ENCODE results near the gene MTCH1. TPM values are rescaled to one million over a fixed set of nuclear protein-coding genes. Genes with fewer than 3 reads are reported as not detected.
A peak's percentile ranks its signal among the peaks of the same experiment; 100 is the strongest.

MTCH1 gene
- total RNA-seq, 4 donors from 2014 or later: 127 to 186 (median 158) TPM

- Histone ChIP-seq H3K27ac (no peak overlapping the region), H3K4me1 (peaks cover 0 to 14% (median 4%) of the 10 kb centered on the region in 4 donors), H3K9me3 (no peaks in the 10 kb centered on the region), H3K4me3 (no peak overlapping the region), H3K27me3 (no peaks in the 10 kb centered on the region), H3K36me3 (peaks cover 0 to 66% (median 0%) of the 10 kb centered on the region in 3 donors)
- peak in 1 of 3 donors; percentile 55 for DNase-seq
- TF ChIP-seq POLR2A (IDR thresholded peaks at IDR 0.05) (no peak), CTCF (IDR thresholded peaks at IDR 0.05) (no peak)
Measured at GRCh38 chr6:36968266-36968977, 17.6 kb downstream of the MTCH1 start.

GRCh38 chr6:36967757-36968156 is 18.2 kb downstream of the MTCH1 start:
- H3K4me1 ChIP-seq: peaks cover 0 to 20% (median 6%) of the 10 kb centered on the region in 4 donors
- peaks cover 0 to 60% (median 0%) of the 10 kb centered on the region in 3 donors for H3K36me3 ChIP-seq
- H3K9me3 ChIP-seq: no peaks in the 10 kb centered on the region
- H3K27me3 ChIP-seq: no peaks in the 10 kb centered on the region
- H3K4me3 ChIP-seq: no peak overlapping the region
- H3K27ac ChIP-seq: no peak overlapping the region
- DNase-seq: no peak
- TF ChIP-seq POLR2A (IDR thresholded peaks at IDR 0.05) (no peak), CTCF (IDR thresholded peaks at IDR 0.05) (no peak)

GRCh38 chr6:36967301-36967700 is 18.7 kb downstream of the MTCH1 start:
- Histone ChIP-seq H3K27ac (no peak overlapping the region), H3K9me3 (no peaks in the 10 kb centered on the region), H3K27me3 (no peaks in the 10 kb centered on the region), H3K36me3 (peaks cover 0 to 55% (median 0%) of the 10 kb centered on the region in 3 donors), H3K4me1 (peaks cover 0 to 21% (median 6%) of the 10 kb centered on the region in 4 donors), H3K4me3 (no peak overlapping the region)
- DNase-seq: peak in 2 of 3 donors; percentile 7 to 44
- TF ChIP-seq POLR2A (IDR thresholded peaks at IDR 0.05): no peak
- TF ChIP-seq CTCF (IDR thresholded peaks at IDR 0.05): no peak

- Histone ChIP-seq H3K27me3 (no peaks in the 10 kb centered on the region), H3K9me3 (no peaks in the 10 kb centered on the region), H3K27ac (no peak overlapping the region), H3K4me3 (no peak overlapping the region), H3K4me1 (peaks cover 0 to 21% (median 6%) of the 10 kb centered on the region in 4 donors), H3K36me3 (peaks cover 0 to 31% (median 0%) of the 10 kb centered on the region in 3 donors)
- TF ChIP-seq POLR2A (IDR thresholded peaks at IDR 0.05) (no peak), CTCF (IDR thresholded peaks at IDR 0.05) (no peak)
- DNase-seq: peak in 1 of 3 donors; percentile 29
Measured at GRCh38 chr6:36964908-36965307, 21.1 kb downstream of the MTCH1 start.

- Histone ChIP-seq H3K9me3 (no peaks in the 10 kb centered on the region), H3K27me3 (no peaks in the 10 kb centered on the region), H3K36me3 (peaks cover 0 to 26% (median 0%) of the 10 kb centered on the region in 3 donors), H3K4me3 (no peak overlapping the region), H3K4me1 (peaks cover 0 to 21% (median 6%) of the 10 kb centered on the region in 4 donors), H3K27ac (peak overlapping the region in 1 of 4 donors; percentile 63)
- no peak for TF ChIP-seq CTCF (IDR thresholded peaks at IDR 0.05)
- TF ChIP-seq POLR2A (IDR thresholded peaks at IDR 0.05): no peak
- no peak for DNase-seq
Measured at GRCh38 chr6:36964349-36964748, 21.6 kb downstream of the MTCH1 start.

Data from Peyer's patch (tissue), 4 donors.